HEK293T (cell line): Measurements from ENCODE around the gene SHISA7.

Experiments used
- ELF4 ChIP-seq: fragments of 450-650 bp; IDR thresholded peaks from 2 replicates; pipeline ENCODE4 v1.6.1; 2017; ENCODE audit warnings: antibody characterized with exemption
- HDGF ChIP-seq: fragments of 450-650 bp; IDR thresholded peaks from 2 replicates; pipeline ENCODE4 v1.6.1; 2017; ENCODE audit warnings: antibody characterized with exemption, borderline replicate concordance
- NFRKB ChIP-seq: fragments of 450-650 bp; IDR thresholded peaks from 2 replicates; pipeline ENCODE4 v1.6.1; 2016; ENCODE audit warnings: mild to moderate bottlenecking, moderate library complexity

DNA sequence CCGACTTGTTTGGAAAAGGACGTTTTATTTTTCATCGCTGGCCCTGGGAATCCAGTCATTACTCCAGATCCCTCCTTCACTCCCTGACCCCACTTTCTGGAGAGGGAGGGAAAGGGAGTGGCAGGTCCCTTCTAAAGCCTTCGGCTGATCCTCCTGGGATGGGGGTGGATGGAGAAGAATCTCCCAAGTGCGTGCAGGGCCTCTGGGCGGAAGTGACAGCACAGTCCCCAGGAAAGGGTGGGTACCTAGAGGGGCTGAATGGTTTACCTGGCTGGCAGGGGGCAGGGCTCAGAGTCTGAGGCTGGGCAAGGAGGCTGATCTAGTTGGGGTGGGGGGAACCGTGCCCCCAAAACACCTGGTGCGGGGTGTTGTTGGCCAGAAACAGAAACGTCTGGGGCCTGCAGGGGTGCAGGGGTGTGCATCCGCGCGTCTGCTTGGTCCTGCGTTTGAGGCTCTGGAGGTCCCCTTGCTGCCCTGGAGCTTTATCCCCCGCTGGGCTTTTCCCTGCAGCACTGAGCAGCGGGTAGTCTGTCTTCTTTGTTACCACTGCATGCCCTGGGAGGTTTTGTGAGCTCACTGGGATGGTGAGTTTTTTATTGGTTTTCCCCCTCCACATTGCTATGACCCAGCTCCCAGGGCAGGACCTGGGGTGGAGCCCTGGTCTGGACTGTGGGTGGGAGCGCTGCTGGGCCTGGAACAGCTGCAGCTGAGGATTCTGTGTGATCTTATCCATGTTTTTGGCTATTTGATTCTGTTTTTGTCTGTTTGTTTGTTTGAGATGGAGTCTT is 30.3 kb upstream of the SHISA7 start:
- TF ChIP-seq HDGF (no peak), NFRKB (no peak), ELF4 (no peak)
